Umbilical cord (tissue), 2 donors: ENCODE measurements around the gene IL26. TPM values are rescaled to one million over a fixed set of nuclear protein-coding genes. Genes with fewer than 3 reads are reported as not detected.
A peak's percentile ranks its signal among the peaks of the same experiment; 100 is the strongest.

Source experiments
- DNase-seq: peaks from one replicate; pipeline ENCODE4 v3.0.0-alpha.2; 2015; ENCODE audit warnings: low spot score
- total RNA-seq: library from RNA; depleted of rRNA; stranded (reverse); fragments of >200 nt; gene quantifications from one replicate; pipeline ENCODE4 v1.2.3, GENCODE V29; 2014; ENCODE audit warnings: low replicate concordance; ENCODE audit not compliant: insufficient read depth

Gene IL26
- not detected for total RNA-seq

- DNase-seq: no peak
Measured at GRCh38 chr12:68225576-68226476, at the start of gene IL26. Gene IL26 (minus strand): TSS chr12:68225810. CDS start chr12:68225756, 54 bp downstream.

GRCh38 chr12:68272732-68273131 is 47.1 kb upstream of the IL26 start:
- DNase-seq: no peak

- DNase-seq: no peak
Measured at GRCh38 chr12:68271346-68271745, 45.7 kb upstream of the IL26 start.

- no peak for DNase-seq
Measured at GRCh38 chr12:68270358-68270757, 44.7 kb upstream of the IL26 start.

GRCh38 chr12:68269779-68270178 is 44.2 kb upstream of the IL26 start:
- DNase-seq: no peak

GRCh38 chr12:68268967-68269366 is 43.4 kb upstream of the IL26 start:
- DNase-seq: no peak

- peak; percentile 13 for DNase-seq
Measured at GRCh38 chr12:68267892-68268396, 42.3 kb upstream of the IL26 start.

- peak; percentile 42 for DNase-seq
Measured at GRCh38 chr12:68264857-68265256, 39.2 kb upstream of the IL26 start.

GRCh38 chr12:68264158-68264855 is 38.7 kb upstream of the IL26 start:
- DNase-seq: no peak

- DNase-seq: peak; percentile 55
Measured at GRCh38 chr12:68263366-68263765, 37.8 kb upstream of the IL26 start.

GRCh38 chr12:68261896-68262295 is 36.3 kb upstream of the IL26 start:
- DNase-seq: no peak

GRCh38 chr12:68260153-68260552 is 34.5 kb upstream of the IL26 start:
- DNase-seq: no peak

GRCh38 chr12:68259318-68259940 is 33.8 kb upstream of the IL26 start:
- DNase-seq: no peak

GRCh38 chr12:68253504-68253903 is 27.9 kb upstream of the IL26 start, which contains the start of gene IL22:
Gene IL22 (minus strand): TSS chr12:68253604. CDS start chr12:68253448, 156 bp downstream.
- DNase-seq: no peak

- no peak for DNase-seq
Measured at GRCh38 chr12:68252077-68252476, 26.5 kb upstream of the IL26 start.

GRCh38 chr12:68250454-68250853 is 24.8 kb upstream of the IL26 start:
- no peak for DNase-seq

- DNase-seq: no peak
Measured at GRCh38 chr12:68247785-68248184, 22.2 kb upstream of the IL26 start.

- no peak for DNase-seq
Measured at GRCh38 chr12:68246350-68246749, 20.7 kb upstream of the IL26 start.

GRCh38 chr12:68245180-68246021 is 19.8 kb upstream of the IL26 start:
- peak; percentile 91 for DNase-seq

- no peak for DNase-seq
Measured at GRCh38 chr12:68242777-68243176, 17.2 kb upstream of the IL26 start.

GRCh38 chr12:68240975-68241374 is 15.4 kb upstream of the IL26 start:
- peak; percentile 52 for DNase-seq
